H9 (cell line): ENCODE results near the gene ADA. TPM values are rescaled to one million over a fixed set of nuclear protein-coding genes. Genes with fewer than 3 reads are reported as not detected.

Source experiments
- DNase-seq: peaks from one replicate; pipeline ENCODE4 v3.0.0-alpha.2; 2017
- H2AFZ ChIP-seq: one replicate; pipeline ENCODE4 v1.6.1; 2013; ENCODE audit warnings: mild to moderate bottlenecking, low read length, control low read depth, moderate library complexity
- H2AK5ac ChIP-seq: 2 replicates; pipeline ENCODE4 v1.6.1; 2013; ENCODE audit warnings: low read length, control low read depth, mixed read lengths; ENCODE audit not compliant: insufficient read length
- H2BK120ac ChIP-seq: one replicate; pipeline ENCODE4 v1.6.1; 2013; ENCODE audit warnings: low read depth, mild to moderate bottlenecking, low read length, control low read depth, inconsistent platforms; ENCODE audit not compliant: poor library complexity, severe bottlenecking
- H2BK12ac ChIP-seq: 2 replicates; pipeline ENCODE4 v1.6.1; 2013; ENCODE audit warnings: low read length, control low read depth, mixed read lengths, low read depth; ENCODE audit not compliant: insufficient read length
- H2BK15ac ChIP-seq: 2 replicates; pipeline ENCODE4 v1.6.1; 2013; ENCODE audit warnings: low read depth, low read length, control low read depth
- H2BK20ac ChIP-seq: one replicate; pipeline ENCODE4 v1.6.1; 2013; ENCODE audit warnings: low read depth, mild to moderate bottlenecking, low read length, control low read depth, inconsistent platforms; ENCODE audit not compliant: poor library complexity, severe bottlenecking
- H2BK5ac ChIP-seq: 2 replicates; pipeline ENCODE4 v1.6.1; 2013; ENCODE audit warnings: low read length, control low read depth, mixed read lengths; ENCODE audit not compliant: insufficient read length
- H3K14ac ChIP-seq: 2 replicates; pipeline ENCODE4 v1.6.1; 2013; ENCODE audit warnings: low read length, control low read depth; ENCODE audit not compliant: insufficient read depth
- H3K18ac ChIP-seq: 2 replicates; pipeline ENCODE4 v1.6.1; 2013; ENCODE audit warnings: low read depth, mild to moderate bottlenecking, mixed read lengths, low read length, control low read depth; ENCODE audit not compliant: insufficient read length
- H3K23ac ChIP-seq: 2 replicates; pipeline ENCODE4 v1.6.1; 2013; ENCODE audit warnings: low read length, control low read depth, mixed read lengths, low read depth; ENCODE audit not compliant: insufficient read length
- H3K23me2 ChIP-seq: 2 replicates; pipeline ENCODE4 v1.6.1; 2013; ENCODE audit warnings: low read depth, mild to moderate bottlenecking, mixed read lengths, low read length, control low read depth; ENCODE audit not compliant: insufficient read length, poor library complexity, severe bottlenecking
- H3K27ac ChIP-seq: 2 replicates; pipeline ENCODE4 v1.5.1; 2013; ENCODE audit warnings: low read length, control low read depth, mixed read lengths, low read depth; ENCODE audit not compliant: insufficient read length
- H3K27me3 ChIP-seq: 2 replicates; pipeline ENCODE4 v1.6.1; 2013; ENCODE audit warnings: low read length, control low read depth, inconsistent platforms; ENCODE audit not compliant: insufficient read depth
- H3K4ac ChIP-seq: 2 replicates; pipeline ENCODE4 v1.6.1; 2013; ENCODE audit warnings: low read depth, mild to moderate bottlenecking, control low read depth, inconsistent platforms, low read length, moderate library complexity
- H3K4me1 ChIP-seq: 2 replicates; pipeline ENCODE4 v1.6.1; 2013; ENCODE audit warnings: low read length, control low read depth, inconsistent platforms; ENCODE audit not compliant: insufficient read depth
- H3K4me2 ChIP-seq: 2 replicates; pipeline ENCODE4 v1.6.1; 2013; ENCODE audit warnings: low read length, control low read depth, mixed read lengths; ENCODE audit not compliant: insufficient read length, insufficient read depth
- H3K56ac ChIP-seq: 2 replicates; pipeline ENCODE4 v1.6.1; 2013; ENCODE audit warnings: low read depth, mild to moderate bottlenecking, mixed read lengths, low read length, control low read depth; ENCODE audit not compliant: insufficient read length
- H3K79me1 ChIP-seq: 2 replicates; pipeline ENCODE4 v1.6.1; 2013; ENCODE audit warnings: low read depth, mild to moderate bottlenecking, moderate library complexity, low read length, control low read depth, inconsistent platforms; ENCODE audit not compliant: insufficient read depth, poor library complexity, severe bottlenecking
- H3K79me2 ChIP-seq: 2 replicates; pipeline ENCODE4 v1.6.1; 2013; ENCODE audit warnings: low read length, control low read depth, inconsistent platforms; ENCODE audit not compliant: insufficient read depth
- H3K9ac ChIP-seq: 2 replicates; pipeline ENCODE4 v1.6.1; 2013; ENCODE audit warnings: low read length, control low read depth, mixed read lengths; ENCODE audit not compliant: insufficient read length; ENCODE audit errors: extremely low read depth
- H3K9me3 ChIP-seq: one replicate; pipeline ENCODE4 v1.6.1; 2013; ENCODE audit warnings: low read depth, low read length, inconsistent platforms; ENCODE audit not compliant: control insufficient read depth
- H3T11ph ChIP-seq: one replicate; pipeline ENCODE4 v1.6.1; 2013; ENCODE audit warnings: mild to moderate bottlenecking, low read length, control low read depth, inconsistent platforms
- H4K20me1 ChIP-seq: one replicate; pipeline ENCODE4 v1.6.1; 2013; ENCODE audit not compliant: control insufficient read depth, insufficient read length, insufficient read depth
- H4K5ac ChIP-seq: 2 replicates; pipeline ENCODE4 v1.6.1; 2013; ENCODE audit warnings: low read depth, mild to moderate bottlenecking, mixed read lengths, low read length, control low read depth; ENCODE audit not compliant: insufficient read length
- H4K8ac ChIP-seq: replicated peaks from 2 replicates; pipeline ENCODE4 v1.6.1; 2013; ENCODE audit warnings: low read length, control low read depth, mixed read lengths, low read depth; ENCODE audit not compliant: insufficient read length
- H4K91ac ChIP-seq: 2 replicates; pipeline ENCODE4 v1.6.1; 2013; ENCODE audit warnings: low read depth, mild to moderate bottlenecking, moderate library complexity, mixed read lengths, low read length, control low read depth; ENCODE audit not compliant: insufficient read length
- H3K27ac Mint-ChIP-seq, 3 experiments: 2 replicates in 2 of 3; 3 replicates in 1 of 3; pipeline ENCODE4 v1.8.0; 2020 to 2021; ENCODE audit warnings: mixed read lengths in 3 of 3, mild to moderate bottlenecking in 1 of 3, moderate library complexity in 1 of 3
- H3K27me3 Mint-ChIP-seq: 2 replicates; pipeline ENCODE4 v1.8.0; 2021; ENCODE audit warnings: low read depth, mild to moderate bottlenecking, moderate library complexity, mixed read lengths
- H3K36me3 Mint-ChIP-seq, 3 experiments: 2 replicates in 2 of 3; 3 replicates in 1 of 3; pipeline ENCODE4 v1.8.0; 2020 to 2021; ENCODE audit warnings: low read depth in 3 of 3, mixed read lengths in 3 of 3; ENCODE audit not compliant: insufficient read depth in 1 of 3
- H3K4me1 Mint-ChIP-seq, 2 experiments: 2 replicates each; pipeline ENCODE4 v1.8.0; 2020; ENCODE audit warnings: mixed read lengths in 2 of 2
- H3K4me3 Mint-ChIP-seq, 2 experiments: 2 replicates in 1 of 2; 3 replicates in 1 of 2; pipeline ENCODE4 v1.8.0; 2020 to 2021; ENCODE audit warnings: mild to moderate bottlenecking in 2 of 2, mixed read lengths in 2 of 2, moderate library complexity in 1 of 2
- H3K9me3 Mint-ChIP-seq, 2 experiments: 2 replicates in 1 of 2; 3 replicates in 1 of 2; pipeline ENCODE4 v1.8.0; 2020; ENCODE audit warnings: mild to moderate bottlenecking in 2 of 2, mixed read lengths in 2 of 2, moderate library complexity in 1 of 2
- CTCF ChIP-seq: fragments of 200-600 bp; sonication (generic); conservative IDR thresholded peaks from 3 replicates; pipeline ENCODE4 v1.8.0; 2021; ENCODE audit warnings: antibody characterized with exemption, mild to moderate bottlenecking
- WGBS: extraction: QIAGEN DNeasy Blood & Tissue Kit; methylation state at CpG from one replicate; pipeline ENCODE4 v1.1.7; 2013; ENCODE audit warnings: missing lambda C conversion rate, low lambda C conversion rate, mixed read lengths; ENCODE audit not compliant: insufficient read length; ENCODE audit errors: extremely low coverage; 5-methylcytosine and 5-hydroxymethylcytosine counted together
- total RNA-seq: library from RNA; stranded (reverse); gene quantifications from 2 replicates; pipeline ENCODE4 v1.2.1, GENCODE V29; 2021

The ADA gene
- total RNA-seq, 1 experiment from 2014 or later: 22.0 TPM

GRCh38 chr20:44650771-44651433, 597 bp downstream of the ADA start:
- H3K4me1 ChIP-seq: peaks cover 11% of the 10 kb centered on the region; the same call in 1 of the 2 replicates
- Mint-ChIP-seq H3K4me3 (peak overlapping the region; percentile 55 to 76), H3K9me3 (peaks cover 20 to 24% of the 10 kb centered on the region in 2 experiments), H3K27ac (no peak overlapping the region; a peak in 1 of 7 replicates), H3K27me3 (peaks cover 47% of the 10 kb centered on the region), H3K4me1 (peaks cover 40 to 54% of the 10 kb centered on the region in 2 experiments), H3K36me3 (peaks cover 14 to 22% (median 21%) of the 10 kb centered on the region in 3 experiments)
- H4K8ac ChIP-seq: no peak overlapping the region
- no peak overlapping the region for H2BK15ac ChIP-seq
- no peak overlapping the region for H2BK5ac ChIP-seq
- no peak overlapping the region for H2AK5ac ChIP-seq
- no peak overlapping the region for H2BK12ac ChIP-seq
- H3K27ac ChIP-seq: no peak overlapping the region
- H3K14ac ChIP-seq: no peak overlapping the region
- H3T11ph ChIP-seq: no peak overlapping the region
- DNase-seq: no peak
- H3K23me2 ChIP-seq: peaks cover 9% of the 10 kb centered on the region
- peaks cover 10% of the 10 kb centered on the region for H3K9me3 ChIP-seq
- H2BK20ac ChIP-seq: no peak overlapping the region
- H4K5ac ChIP-seq: no peak overlapping the region
- no peak overlapping the region for H3K4ac ChIP-seq
- H2BK120ac ChIP-seq: no peak overlapping the region
- WGBS: no CpG with 5 or more reads among the region's 24 CpGs
- H4K20me1 ChIP-seq: no peaks in the 10 kb centered on the region
- H3K23ac ChIP-seq: no peak overlapping the region
- H3K56ac ChIP-seq: no peak overlapping the region
- H3K79me2 ChIP-seq: no peaks in the 10 kb centered on the region
- H3K27me3 ChIP-seq: no peaks in the 10 kb centered on the region; the same call in 1 of the 2 replicates
- TF ChIP-seq CTCF: no peak
- no peak overlapping the region for H2AFZ ChIP-seq
- no peak overlapping the region for H3K18ac ChIP-seq
- no peak overlapping the region for H4K91ac ChIP-seq
- H3K79me1 ChIP-seq: no peaks in the 10 kb centered on the region
- peak overlapping the region; percentile 40 for H3K4me2 ChIP-seq
- H3K9ac ChIP-seq: peak overlapping the region; percentile 0
